GM23338 (cell line): ENCODE measurements around the gene PPFIA1. TPM values are rescaled to one million over a fixed set of nuclear protein-coding genes. Genes with fewer than 3 reads are reported as not detected.

Source experiments
- ATAC-seq: fragments of 200-7000 bp; cut with Tn5 transposase; 3 replicates; pipeline ENCODE4 v1.9.1; 2020
- DNase-seq: peaks from one replicate; pipeline ENCODE4 v3.0.0-alpha.2; 2015; ENCODE audit warnings: low spot score
- H2AFZ ChIP-seq: fragments of 200-600 bp; sonication (generic); 2 replicates; pipeline ENCODE4 v1.8.0; 2016; ENCODE audit warnings: antibody characterized with exemption, mild to moderate bottlenecking, moderate library complexity
- H3F3A ChIP-seq: fragments of 200-600 bp; sonication (generic); replicated peaks from 2 replicates; pipeline ENCODE4 v1.8.0; 2017; ENCODE audit warnings: antibody characterized with exemption, mixed run types, low read depth
- H3K27ac ChIP-seq: fragments of 200-600 bp; sonication (generic); 2 replicates; pipeline ENCODE4 v1.6.1; 2016; ENCODE audit warnings: low read depth
- H3K27me3 ChIP-seq: fragments of 200-600 bp; sonication (generic); 2 replicates; pipeline ENCODE4 v1.8.0; 2016; ENCODE audit warnings: mild to moderate bottlenecking, mixed run types, moderate library complexity; ENCODE audit not compliant: insufficient read depth
- H3K36me3 ChIP-seq: fragments of 200-600 bp; sonication (generic); 2 replicates; pipeline ENCODE4 v1.8.0; 2016; ENCODE audit warnings: mild to moderate bottlenecking; ENCODE audit not compliant: insufficient read depth
- H3K4me1 ChIP-seq: fragments of 200-600 bp; sonication (generic); 2 replicates; pipeline ENCODE4 v1.8.0; 2016; ENCODE audit warnings: mild to moderate bottlenecking, moderate library complexity; ENCODE audit not compliant: insufficient read depth
- H3K4me2 ChIP-seq: fragments of 200-600 bp; sonication (generic); 2 replicates; pipeline ENCODE4 v1.7.1; 2017; ENCODE audit warnings: mixed run types
- H3K4me3 ChIP-seq: fragments of 200-600 bp; sonication (generic); 2 replicates; pipeline ENCODE4 v1.6.1; 2016; ENCODE audit warnings: mixed run types
- H3K79me2 ChIP-seq: fragments of 200-600 bp; sonication (generic); replicated peaks from 2 replicates; pipeline ENCODE4 v1.8.0; 2017; ENCODE audit warnings: mild to moderate bottlenecking; ENCODE audit not compliant: insufficient read depth
- H3K9me2 ChIP-seq: fragments of 200-600 bp; sonication (generic); 2 replicates; pipeline ENCODE4 v1.8.0; 2017; ENCODE audit not compliant: insufficient read depth
- H4K20me1 ChIP-seq: fragments of 200-600 bp; sonication (generic); replicated peaks from 2 replicates; pipeline ENCODE4 v1.8.0; 2017; ENCODE audit warnings: mild to moderate bottlenecking; ENCODE audit not compliant: insufficient read depth
- H3K27ac Mint-ChIP-seq: 2 replicates; pipeline ENCODE4 v1.8.0; 2020; ENCODE audit warnings: inconsistent platforms, mild to moderate bottlenecking, moderate library complexity, mixed read lengths
- H3K27me3 Mint-ChIP-seq: 3 replicates; pipeline ENCODE4 v1.8.0; 2022; ENCODE audit warnings: low read depth, mild to moderate bottlenecking, moderate library complexity, mixed read lengths, inconsistent platforms; ENCODE audit not compliant: insufficient read depth, poor library complexity
- H3K36me3 Mint-ChIP-seq: 3 replicates; pipeline ENCODE4 v1.8.0; 2021; ENCODE audit warnings: low read depth, mild to moderate bottlenecking, inconsistent platforms, moderate library complexity, mixed read lengths
- H3K4me1 Mint-ChIP-seq: 3 replicates; pipeline ENCODE4 v1.8.0; 2020; ENCODE audit warnings: mild to moderate bottlenecking, inconsistent platforms, mixed read lengths
- H3K4me3 Mint-ChIP-seq: 3 replicates; pipeline ENCODE4 v1.8.0; 2021; ENCODE audit warnings: moderate library complexity, mild to moderate bottlenecking, inconsistent platforms, mixed read lengths
- H3K9me3 Mint-ChIP-seq: 3 replicates; pipeline ENCODE4 v1.8.0; 2020; ENCODE audit warnings: moderate library complexity, mild to moderate bottlenecking, inconsistent platforms, mixed read lengths
- EZH2phosphoT487 ChIP-seq: fragments of 200-600 bp; sonication (generic); IDR thresholded peaks from one replicate; pipeline ENCODE4 v1.8.1; 2018; ENCODE audit warnings: antibody characterized with exemption; ENCODE audit not compliant: unreplicated experiment
- JUNB ChIP-seq: IDR thresholded peaks from one replicate; pipeline ENCODE4 v1.6.1; 2016; ENCODE audit warnings: antibody characterized with exemption; ENCODE audit not compliant: unreplicated experiment
- polyA plus RNA-seq: library from polyadenylated mRNA; unstranded; fragments of >200 nt; fragmentation: Nextera tagmentation; extraction: Ambion mirVana; gene quantifications from 2 replicates; pipeline ENCODE4 v1.2.1, GENCODE V29; 2016
- total RNA-seq: library from RNA; depleted of rRNA; stranded (reverse); fragments of >200 nt; shearing (Covaris generic); gene quantifications from 2 replicates; pipeline ENCODE4 v1.2.3, GENCODE V29; 2014
- TF ChIP-seq, protein P1 (sequence below): fragments of 250-450 bp; sonication (Bioruptor Pico); IDR thresholded peaks from 2 replicates; pipeline ENCODE4 v1.5.0; 2020; ENCODE audit warnings: mild to moderate bottlenecking, moderate library complexity
- TF ChIP-seq, protein P2 (sequence below), 2 experiments: fragments of 200-600 bp in 1 of 2; sonication (generic) in 1 of 2; conservative IDR thresholded peaks; 2 replicates each; pipeline versions ENCODE4 v1.5.1 to v1.6.1; 2016 to 2017; ENCODE audit warnings: antibody characterized with exemption in 2 of 2, low read depth in 2 of 2, mild to moderate bottlenecking in 2 of 2, moderate library complexity in 1 of 2

PPFIA1 gene
- total and polyA plus RNA-seq, 2 experiments from 2014 or later: 41.7 to 62.0 TPM

DNA sequence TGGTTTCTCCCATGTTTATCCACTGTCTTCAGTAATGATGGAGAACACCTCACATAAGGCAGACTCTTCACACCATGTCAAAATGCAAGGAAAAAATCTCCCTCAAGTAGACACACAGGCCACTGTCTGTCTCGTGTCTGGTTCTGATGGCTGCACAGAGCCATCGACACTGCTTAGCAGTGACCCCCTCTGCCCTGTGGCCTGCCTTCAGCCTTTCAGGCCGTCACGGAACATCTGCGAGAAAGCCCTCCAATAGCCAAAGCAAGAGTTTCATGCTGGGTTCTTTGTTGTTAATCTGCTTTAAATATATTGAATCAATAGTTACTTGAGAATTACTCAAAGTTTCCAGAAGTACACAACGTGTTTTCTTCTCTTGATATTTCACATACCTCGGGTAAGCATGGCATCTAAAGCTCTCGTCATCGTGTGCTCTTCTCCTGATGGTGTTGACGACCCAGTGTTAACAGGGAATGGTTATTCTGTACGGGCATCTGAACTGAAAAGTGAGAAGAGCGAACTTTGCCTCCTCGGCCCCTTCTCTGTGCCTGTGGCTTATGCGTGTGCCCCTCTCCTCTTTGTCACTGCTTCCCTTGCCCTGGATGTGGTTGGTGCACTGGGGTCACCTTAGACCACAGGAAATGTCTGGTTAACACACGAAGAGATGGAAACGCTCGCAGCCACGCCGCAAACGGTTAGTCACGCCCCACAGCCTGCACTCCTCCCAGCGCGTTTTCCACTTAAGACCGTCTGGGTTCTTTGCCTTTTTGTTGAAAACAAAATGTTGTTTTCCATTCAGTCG is 94.5 kb downstream of the PPFIA1 start (continued):
- TF ChIP-seq, protein P1, sequence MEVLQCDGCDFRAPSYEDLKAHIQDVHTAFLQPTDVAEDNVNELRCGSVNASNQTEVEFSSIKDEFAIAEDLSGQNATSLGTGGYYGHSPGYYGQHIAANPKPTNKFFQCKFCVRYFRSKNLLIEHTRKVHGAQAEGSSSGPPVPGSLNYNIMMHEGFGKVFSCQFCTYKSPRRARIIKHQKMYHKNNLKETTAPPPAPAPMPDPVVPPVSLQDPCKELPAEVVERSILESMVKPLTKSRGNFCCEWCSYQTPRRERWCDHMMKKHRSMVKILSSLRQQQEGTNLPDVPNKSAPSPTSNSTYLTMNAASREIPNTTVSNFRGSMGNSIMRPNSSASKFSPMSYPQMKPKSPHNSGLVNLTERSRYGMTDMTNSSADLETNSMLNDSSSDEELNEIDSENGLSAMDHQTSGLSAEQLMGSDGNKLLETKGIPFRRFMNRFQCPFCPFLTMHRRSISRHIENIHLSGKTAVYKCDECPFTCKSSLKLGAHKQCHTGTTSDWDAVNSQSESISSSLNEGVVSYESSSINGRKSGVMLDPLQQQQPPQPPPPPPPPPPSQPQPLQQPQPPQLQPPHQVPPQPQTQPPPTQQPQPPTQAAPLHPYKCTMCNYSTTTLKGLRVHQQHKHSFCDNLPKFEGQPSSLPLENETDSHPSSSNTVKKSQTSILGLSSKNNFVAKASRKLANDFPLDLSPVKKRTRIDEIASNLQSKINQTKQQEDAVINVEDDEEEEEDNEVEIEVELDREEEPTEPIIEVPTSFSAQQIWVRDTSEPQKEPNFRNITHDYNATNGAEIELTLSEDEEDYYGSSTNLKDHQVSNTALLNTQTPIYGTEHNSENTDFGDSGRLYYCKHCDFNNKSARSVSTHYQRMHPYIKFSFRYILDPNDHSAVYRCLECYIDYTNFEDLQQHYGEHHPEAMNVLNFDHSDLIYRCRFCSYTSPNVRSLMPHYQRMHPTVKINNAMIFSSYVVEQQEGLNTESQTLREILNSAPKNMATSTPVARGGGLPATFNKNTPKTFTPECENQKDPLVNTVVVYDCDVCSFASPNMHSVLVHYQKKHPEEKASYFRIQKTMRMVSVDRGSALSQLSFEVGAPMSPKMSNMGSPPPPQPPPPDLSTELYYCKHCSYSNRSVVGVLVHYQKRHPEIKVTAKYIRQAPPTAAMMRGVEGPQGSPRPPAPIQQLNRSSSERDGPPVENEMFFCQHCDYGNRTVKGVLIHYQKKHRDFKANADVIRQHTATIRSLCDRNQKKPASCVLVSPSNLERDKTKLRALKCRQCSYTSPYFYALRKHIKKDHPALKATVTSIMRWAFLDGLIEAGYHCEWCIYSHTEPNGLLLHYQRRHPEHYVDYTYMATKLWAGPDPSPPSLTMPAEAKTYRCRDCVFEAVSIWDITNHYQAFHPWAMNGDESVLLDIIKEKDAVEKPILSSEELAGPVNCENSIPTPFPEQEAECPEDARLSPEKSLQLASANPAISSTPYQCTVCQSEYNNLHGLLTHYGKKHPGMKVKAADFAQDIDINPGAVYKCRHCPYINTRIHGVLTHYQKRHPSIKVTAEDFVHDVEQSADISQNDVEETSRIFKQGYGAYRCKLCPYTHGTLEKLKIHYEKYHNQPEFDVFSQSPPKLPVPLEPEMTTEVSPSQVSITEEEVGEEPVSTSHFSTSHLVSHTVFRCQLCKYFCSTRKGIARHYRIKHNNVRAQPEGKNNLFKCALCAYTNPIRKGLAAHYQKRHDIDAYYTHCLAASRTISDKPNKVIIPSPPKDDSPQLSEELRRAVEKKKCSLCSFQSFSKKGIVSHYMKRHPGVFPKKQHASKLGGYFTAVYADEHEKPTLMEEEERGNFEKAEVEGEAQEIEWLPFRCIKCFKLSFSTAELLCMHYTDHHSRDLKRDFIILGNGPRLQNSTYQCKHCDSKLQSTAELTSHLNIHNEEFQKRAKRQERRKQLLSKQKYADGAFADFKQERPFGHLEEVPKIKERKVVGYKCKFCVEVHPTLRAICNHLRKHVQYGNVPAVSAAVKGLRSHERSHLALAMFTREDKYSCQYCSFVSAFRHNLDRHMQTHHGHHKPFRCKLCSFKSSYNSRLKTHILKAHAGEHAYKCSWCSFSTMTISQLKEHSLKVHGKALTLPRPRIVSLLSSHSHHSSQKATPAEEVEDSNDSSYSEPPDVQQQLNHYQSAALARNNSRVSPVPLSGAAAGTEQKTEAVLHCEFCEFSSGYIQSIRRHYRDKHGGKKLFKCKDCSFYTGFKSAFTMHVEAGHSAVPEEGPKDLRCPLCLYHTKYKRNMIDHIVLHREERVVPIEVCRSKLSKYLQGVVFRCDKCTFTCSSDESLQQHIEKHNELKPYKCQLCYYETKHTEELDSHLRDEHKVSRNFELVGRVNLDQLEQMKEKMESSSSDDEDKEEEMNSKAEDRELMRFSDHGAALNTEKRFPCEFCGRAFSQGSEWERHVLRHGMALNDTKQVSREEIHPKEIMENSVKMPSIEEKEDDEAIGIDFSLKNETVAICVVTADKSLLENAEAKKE: no peak
- TF ChIP-seq, protein P2, sequence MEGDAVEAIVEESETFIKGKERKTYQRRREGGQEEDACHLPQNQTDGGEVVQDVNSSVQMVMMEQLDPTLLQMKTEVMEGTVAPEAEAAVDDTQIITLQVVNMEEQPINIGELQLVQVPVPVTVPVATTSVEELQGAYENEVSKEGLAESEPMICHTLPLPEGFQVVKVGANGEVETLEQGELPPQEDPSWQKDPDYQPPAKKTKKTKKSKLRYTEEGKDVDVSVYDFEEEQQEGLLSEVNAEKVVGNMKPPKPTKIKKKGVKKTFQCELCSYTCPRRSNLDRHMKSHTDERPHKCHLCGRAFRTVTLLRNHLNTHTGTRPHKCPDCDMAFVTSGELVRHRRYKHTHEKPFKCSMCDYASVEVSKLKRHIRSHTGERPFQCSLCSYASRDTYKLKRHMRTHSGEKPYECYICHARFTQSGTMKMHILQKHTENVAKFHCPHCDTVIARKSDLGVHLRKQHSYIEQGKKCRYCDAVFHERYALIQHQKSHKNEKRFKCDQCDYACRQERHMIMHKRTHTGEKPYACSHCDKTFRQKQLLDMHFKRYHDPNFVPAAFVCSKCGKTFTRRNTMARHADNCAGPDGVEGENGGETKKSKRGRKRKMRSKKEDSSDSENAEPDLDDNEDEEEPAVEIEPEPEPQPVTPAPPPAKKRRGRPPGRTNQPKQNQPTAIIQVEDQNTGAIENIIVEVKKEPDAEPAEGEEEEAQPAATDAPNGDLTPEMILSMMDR (conservative IDR thresholded peaks at IDR 0.05; ENCODE audit: low read depth in 2 of 2): no peak
- TF ChIP-seq EZH2phosphoT487: no peak
- TF ChIP-seq JUNB: no peak

DNA sequence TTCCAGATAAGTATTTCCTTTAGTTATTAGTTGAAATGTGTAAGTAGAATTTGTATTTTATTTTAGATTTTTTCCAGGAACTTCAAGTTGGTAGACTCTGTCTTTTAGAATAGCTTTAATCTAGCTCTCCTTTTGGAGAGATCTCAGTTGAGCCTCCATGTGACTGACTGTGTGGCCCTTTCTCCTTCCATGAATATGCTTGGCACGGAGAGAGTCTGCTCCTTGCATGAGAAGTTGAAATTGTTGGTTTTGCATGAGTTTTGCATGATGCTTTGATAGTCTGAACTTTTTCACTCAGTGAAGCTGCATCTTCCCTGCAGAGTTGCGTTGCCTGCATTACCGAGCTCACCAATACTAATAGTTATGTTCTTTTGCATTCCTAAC is 95.0 kb downstream of the PPFIA1 start:
- peaks cover 3% of the 10 kb centered on the region; the same call in 1 of the 2 replicates for H4K20me1 ChIP-seq
- TF ChIP-seq, protein P1: no peak

More for the DNA sequence above, 95.0 kb downstream of the PPFIA1 start:
- peaks cover 18% of the 10 kb centered on the region for H3K36me3 ChIP-seq
- no peaks in the 10 kb centered on the region for H3K4me1 Mint-ChIP-seq
- peaks cover 59% of the 10 kb centered on the region for H3K36me3 Mint-ChIP-seq
- no peak overlapping the region for H3K27ac Mint-ChIP-seq
- H3K4me3 Mint-ChIP-seq: no peak overlapping the region
- no peaks in the 10 kb centered on the region for H3F3A ChIP-seq
- no peak overlapping the region for H2AFZ ChIP-seq
- H3K79me2 ChIP-seq: peaks cover 8% of the 10 kb centered on the region
- no peak overlapping the region for H3K27ac ChIP-seq
- ATAC-seq (no peak), DNase-seq (no peak)
- no peaks in the 10 kb centered on the region for H3K9me3 Mint-ChIP-seq
- H3K27me3 ChIP-seq: no peaks in the 10 kb centered on the region
- no peaks in the 10 kb centered on the region for H3K4me1 ChIP-seq
- H3K4me2 ChIP-seq: no peak overlapping the region
- peaks cover 2% of the 10 kb centered on the region for H3K27me3 Mint-ChIP-seq
- H3K4me3 ChIP-seq: no peak overlapping the region
- no peaks in the 10 kb centered on the region for H3K9me2 ChIP-seq
